ENCODE data around the gene PAPPA. TPM values are rescaled to one million over a fixed set of nuclear protein-coding genes. Genes with fewer than 3 reads are reported as not detected.

Gene PAPPA
- polyA plus RNA-seq, 1 of the 3 experiments (the other 2 are of a cell fraction): 44.5 TPM

GRCh38 chr9:116116393-116116792 is 37.2 kb upstream of the PAPPA start:
- Histone ChIP-seq H3K9me2 (no peaks in the 10 kb centered on the region), H3K4me1 (ENCODE audit: control insufficient read depth in 1 of 2, insufficient read depth in 2 of 2, low read depth in 1 of 2, low read length in 1 of 2) (no peaks in the 10 kb centered on the region), H3K36me3 (replicated peaks in 1 of 2; ENCODE audit: control insufficient read depth in 1 of 2, insufficient read depth in 2 of 2, low read length in 1 of 2) (no peaks in the 10 kb centered on the region), H3K4me2 (no peak overlapping the region), H4K20me1 (ENCODE audit: insufficient read depth) (no peaks in the 10 kb centered on the region), H3K4me3 (ENCODE audit: low read depth in 2 of 2, low read length in 1 of 2) (no peak overlapping the region), H2AFZ (ENCODE audit: low read depth) (no peak overlapping the region), H3K9ac (no peak overlapping the region), H3K27ac (ENCODE audit: low read depth in 2 of 2, low read length in 1 of 2) (no peak overlapping the region), H3K9me3 (no peaks in the 10 kb centered on the region), H3K79me2 (ENCODE audit: insufficient read depth) (no peaks in the 10 kb centered on the region), H3F3A (replicated peaks; ENCODE audit: insufficient read depth) (no peaks in the 10 kb centered on the region), H3K27me3 (ENCODE audit: insufficient read depth) (no peaks in the 10 kb centered on the region)
- POLR2A ChIA-PET: no interaction called here
- DNase-seq: no peak
- CTCF ChIA-PET: interaction anchor here (0.9 kb wide), 1 partner anchor 9 kb away, joined by 4 read pairs; no protein-coding TSS in a partner anchor
- TF ChIP-seq RFX5 (IDR thresholded peaks at IDR 0.05; ENCODE audit: low read length): no peak
- TF ChIP-seq RAD21 (IDR thresholded peaks at IDR 0.05; ENCODE audit: low read length): no peak
- TF ChIP-seq, protein P1, sequence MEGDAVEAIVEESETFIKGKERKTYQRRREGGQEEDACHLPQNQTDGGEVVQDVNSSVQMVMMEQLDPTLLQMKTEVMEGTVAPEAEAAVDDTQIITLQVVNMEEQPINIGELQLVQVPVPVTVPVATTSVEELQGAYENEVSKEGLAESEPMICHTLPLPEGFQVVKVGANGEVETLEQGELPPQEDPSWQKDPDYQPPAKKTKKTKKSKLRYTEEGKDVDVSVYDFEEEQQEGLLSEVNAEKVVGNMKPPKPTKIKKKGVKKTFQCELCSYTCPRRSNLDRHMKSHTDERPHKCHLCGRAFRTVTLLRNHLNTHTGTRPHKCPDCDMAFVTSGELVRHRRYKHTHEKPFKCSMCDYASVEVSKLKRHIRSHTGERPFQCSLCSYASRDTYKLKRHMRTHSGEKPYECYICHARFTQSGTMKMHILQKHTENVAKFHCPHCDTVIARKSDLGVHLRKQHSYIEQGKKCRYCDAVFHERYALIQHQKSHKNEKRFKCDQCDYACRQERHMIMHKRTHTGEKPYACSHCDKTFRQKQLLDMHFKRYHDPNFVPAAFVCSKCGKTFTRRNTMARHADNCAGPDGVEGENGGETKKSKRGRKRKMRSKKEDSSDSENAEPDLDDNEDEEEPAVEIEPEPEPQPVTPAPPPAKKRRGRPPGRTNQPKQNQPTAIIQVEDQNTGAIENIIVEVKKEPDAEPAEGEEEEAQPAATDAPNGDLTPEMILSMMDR (IDR thresholded peaks at IDR 0.05): no peak
- no peak for TF ChIP-seq JUND (IDR thresholded peaks at IDR 0.05)
- no peak for TF ChIP-seq GATA2 (CRISPR knock-in tag; IDR thresholded peaks at IDR 0.05)
- no peak for TF ChIP-seq FOSL2 (IDR thresholded peaks at IDR 0.05; ENCODE audit: borderline replicate concordance, low read depth)
- no peak for TF ChIP-seq FOXM1 (IDR thresholded peaks at IDR 0.05; ENCODE audit: low read depth)
- no peak for TF ChIP-seq PBX3 (IDR thresholded peaks at IDR 0.05)
- TF ChIP-seq, protein P2, sequence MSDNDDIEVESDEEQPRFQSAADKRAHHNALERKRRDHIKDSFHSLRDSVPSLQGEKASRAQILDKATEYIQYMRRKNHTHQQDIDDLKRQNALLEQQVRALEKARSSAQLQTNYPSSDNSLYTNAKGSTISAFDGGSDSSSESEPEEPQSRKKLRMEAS (IDR thresholded peaks at IDR 0.05; ENCODE audit: low read depth): no peak
- TF ChIP-seq FOXJ3 (CRISPR knock-in tag; IDR thresholded peaks at IDR 0.05): no peak

DNA sequence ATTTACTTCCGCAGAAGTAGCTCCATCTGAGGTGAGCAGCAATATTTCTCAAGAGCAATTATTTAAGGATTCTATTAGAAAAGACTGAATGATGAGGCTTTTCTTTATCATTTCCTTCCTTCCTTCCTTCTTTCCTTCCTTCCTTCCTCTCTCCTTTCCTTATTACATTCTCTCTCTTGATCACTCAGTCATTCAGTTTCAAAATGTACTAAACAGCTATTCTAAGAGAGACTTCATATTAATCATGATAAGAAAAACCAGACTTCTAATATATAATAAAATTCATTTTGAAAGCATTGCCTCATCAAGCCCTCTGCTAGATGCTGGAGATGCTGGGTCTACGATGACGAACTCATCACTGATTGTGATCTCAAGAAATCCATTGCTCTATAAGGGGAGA is 30.4 kb upstream of the PAPPA start:
- WGBS (ENCODE audit: low lambda C conversion rate): 67% methylated on average over 3 of the region's 3 CpGs
- Histone ChIP-seq H2AFZ (ENCODE audit: low read depth) (no peak overlapping the region), H3K4me1 (ENCODE audit: control insufficient read depth in 1 of 2, insufficient read depth in 2 of 2, low read depth in 1 of 2, low read length in 1 of 2) (no peaks in the 10 kb centered on the region; a peak in 1 of 4 replicates), H4K20me1 (ENCODE audit: insufficient read depth) (no peaks in the 10 kb centered on the region), H3K9me3 (no peaks in the 10 kb centered on the region), H3F3A (replicated peaks; ENCODE audit: insufficient read depth) (no peaks in the 10 kb centered on the region), H3K9me2 (no peaks in the 10 kb centered on the region), H3K9ac (no peak overlapping the region), H3K36me3 (replicated peaks in 1 of 2; ENCODE audit: control insufficient read depth in 1 of 2, insufficient read depth in 2 of 2, low read length in 1 of 2) (no peaks in the 10 kb centered on the region), H3K79me2 (ENCODE audit: insufficient read depth) (no peaks in the 10 kb centered on the region), H3K27ac (ENCODE audit: low read depth in 2 of 2, low read length in 1 of 2) (no peak overlapping the region), H3K4me3 (ENCODE audit: low read depth in 2 of 2, low read length in 1 of 2) (no peak overlapping the region), H3K27me3 (ENCODE audit: insufficient read depth) (no peaks in the 10 kb centered on the region), H3K4me2 (no peak overlapping the region)
- CTCF ChIA-PET: no interaction called here
- no peak for DNase-seq
- TF ChIP-seq EP300 (IDR thresholded peaks at IDR 0.05; ENCODE audit: borderline replicate concordance in 1 of 2, low read depth in 1 of 2, low read length in 1 of 2): no peak
- TF ChIP-seq RXRA (IDR thresholded peaks at IDR 0.05; ENCODE audit: borderline replicate concordance, low read depth): no peak
- no peak for TF ChIP-seq YY1 (IDR thresholded peaks at IDR 0.05; ENCODE audit: low read depth)
- TF ChIP-seq ELF1 (IDR thresholded peaks at IDR 0.05): no peak
- TF ChIP-seq IRF3 (IDR thresholded peaks at IDR 0.05; ENCODE audit: low read depth, low read length): no peak
- no peak for TF ChIP-seq GABPA (IDR thresholded peaks at IDR 0.05; ENCODE audit: low read depth)
- no peak for TF ChIP-seq GATA2 (CRISPR knock-in tag; IDR thresholded peaks at IDR 0.05)
- TF ChIP-seq TEAD4 (IDR thresholded peaks at IDR 0.05; ENCODE audit: borderline replicate concordance, insufficient read depth): no peak
- TF ChIP-seq REST (IDR thresholded peaks at IDR 0.05; ENCODE audit: low read depth, low read length): no peak
- no peak for TF ChIP-seq TAF1 (IDR thresholded peaks at IDR 0.05; ENCODE audit: borderline replicate concordance, low read depth, low read length)
- TF ChIP-seq MEF2A (IDR thresholded peaks at IDR 0.05; ENCODE audit: borderline replicate concordance, low read depth): no peak
- no peak for TF ChIP-seq SIN3A (IDR thresholded peaks at IDR 0.05; ENCODE audit: borderline replicate concordance, low read depth, low read length)
- TF ChIP-seq, protein P2 (IDR thresholded peaks at IDR 0.05; ENCODE audit: low read depth): no peak
- no peak for TF ChIP-seq RAD21 (IDR thresholded peaks at IDR 0.05; ENCODE audit: low read length)
- TF ChIP-seq FOXM1 (IDR thresholded peaks at IDR 0.05; ENCODE audit: low read depth): no peak
- no peak for TF ChIP-seq JUND (IDR thresholded peaks at IDR 0.05)
- POLR2A ChIA-PET: no interaction called here
